IMR-90 (cell line): Measurements from ENCODE around the gene OSER1.

Source experiments
- BHLHE40 ChIP-seq: fragments of 150-350 bp; IDR thresholded peaks from 2 replicates; pipeline ENCODE4 v1.6.1; 2016; ENCODE audit warnings: mild to moderate bottlenecking, low read depth, low read length
- CEBPB ChIP-seq: IDR thresholded peaks from 2 replicates; pipeline ENCODE4 v1.6.1; 2012; ENCODE audit warnings: low read depth, low read length, improper control_type of control experiment
- FOS ChIP-seq: fragments of 150-350 bp; IDR thresholded peaks from 2 replicates; pipeline ENCODE4 v1.6.1; 2016; ENCODE audit warnings: low read depth, low read length
- MAFK ChIP-seq: IDR thresholded peaks from 2 replicates; pipeline ENCODE4 v1.6.1; 2012; ENCODE audit warnings: low read depth, low read length, improper control_type of control experiment
- MAZ ChIP-seq: IDR thresholded peaks from 2 replicates; pipeline ENCODE4 v1.6.1; 2012; ENCODE audit warnings: low read depth, mild to moderate bottlenecking, low read length, improper control_type of control experiment, moderate library complexity, borderline replicate concordance
- MXI1 ChIP-seq: IDR thresholded peaks from 2 replicates; pipeline ENCODE4 v1.6.1; 2012; ENCODE audit warnings: low read depth, mild to moderate bottlenecking, low read length, moderate library complexity, borderline replicate concordance
- POLR2A ChIP-seq: IDR thresholded peaks from 2 replicates; pipeline ENCODE4 v1.6.1; 2012; ENCODE audit warnings: mild to moderate bottlenecking, low read depth, low read length
- RAD21 ChIP-seq: IDR thresholded peaks from 2 replicates; pipeline ENCODE4 v1.6.1; 2012; ENCODE audit warnings: low read length, improper control_type of control experiment
- RCOR1 ChIP-seq: IDR thresholded peaks from 2 replicates; pipeline ENCODE4 v1.6.1; 2012; ENCODE audit warnings: mild to moderate bottlenecking, low read length, improper control_type of control experiment; ENCODE audit not compliant: insufficient replicate concordance
- RFX5 ChIP-seq: IDR thresholded peaks from 2 replicates; pipeline ENCODE4 v1.8.0; 2012; ENCODE audit warnings: low read depth, mild to moderate bottlenecking, low read length, moderate library complexity
- SMC3 ChIP-seq: fragments of 150-350 bp; IDR thresholded peaks from 2 replicates; pipeline ENCODE4 v1.6.1; 2016; ENCODE audit warnings: low read depth, mild to moderate bottlenecking, antibody characterized with exemption, low read length, moderate library complexity
- TF ChIP-seq, protein P1 (sequence below): conservative IDR thresholded peaks from 2 replicates; pipeline ENCODE4 v1.5.1; 2012; ENCODE audit warnings: mild to moderate bottlenecking, low read depth, low read length, improper control_type of control experiment
- TF ChIP-seq, protein P2 (sequence below): fragments of 150-350 bp; IDR thresholded peaks from 2 replicates; pipeline ENCODE4 v1.6.1; 2017; ENCODE audit warnings: mild to moderate bottlenecking, antibody characterized with exemption, low read length, low read depth

GRCh38 chr20:44186674-44187053, 23.9 kb downstream of the OSER1 start:
- no peak for TF ChIP-seq RCOR1
- no peak for TF ChIP-seq BHLHE40
- TF ChIP-seq, protein P1, sequence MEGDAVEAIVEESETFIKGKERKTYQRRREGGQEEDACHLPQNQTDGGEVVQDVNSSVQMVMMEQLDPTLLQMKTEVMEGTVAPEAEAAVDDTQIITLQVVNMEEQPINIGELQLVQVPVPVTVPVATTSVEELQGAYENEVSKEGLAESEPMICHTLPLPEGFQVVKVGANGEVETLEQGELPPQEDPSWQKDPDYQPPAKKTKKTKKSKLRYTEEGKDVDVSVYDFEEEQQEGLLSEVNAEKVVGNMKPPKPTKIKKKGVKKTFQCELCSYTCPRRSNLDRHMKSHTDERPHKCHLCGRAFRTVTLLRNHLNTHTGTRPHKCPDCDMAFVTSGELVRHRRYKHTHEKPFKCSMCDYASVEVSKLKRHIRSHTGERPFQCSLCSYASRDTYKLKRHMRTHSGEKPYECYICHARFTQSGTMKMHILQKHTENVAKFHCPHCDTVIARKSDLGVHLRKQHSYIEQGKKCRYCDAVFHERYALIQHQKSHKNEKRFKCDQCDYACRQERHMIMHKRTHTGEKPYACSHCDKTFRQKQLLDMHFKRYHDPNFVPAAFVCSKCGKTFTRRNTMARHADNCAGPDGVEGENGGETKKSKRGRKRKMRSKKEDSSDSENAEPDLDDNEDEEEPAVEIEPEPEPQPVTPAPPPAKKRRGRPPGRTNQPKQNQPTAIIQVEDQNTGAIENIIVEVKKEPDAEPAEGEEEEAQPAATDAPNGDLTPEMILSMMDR: no peak
- TF ChIP-seq MAFK: no peak
- TF ChIP-seq, protein P2, sequence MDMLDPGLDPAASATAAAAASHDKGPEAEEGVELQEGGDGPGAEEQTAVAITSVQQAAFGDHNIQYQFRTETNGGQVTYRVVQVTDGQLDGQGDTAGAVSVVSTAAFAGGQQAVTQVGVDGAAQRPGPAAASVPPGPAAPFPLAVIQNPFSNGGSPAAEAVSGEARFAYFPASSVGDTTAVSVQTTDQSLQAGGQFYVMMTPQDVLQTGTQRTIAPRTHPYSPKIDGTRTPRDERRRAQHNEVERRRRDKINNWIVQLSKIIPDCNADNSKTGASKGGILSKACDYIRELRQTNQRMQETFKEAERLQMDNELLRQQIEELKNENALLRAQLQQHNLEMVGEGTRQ: no peak
- TF ChIP-seq POLR2A: no peak
- TF ChIP-seq RAD21: no peak
- no peak for TF ChIP-seq FOS
- TF ChIP-seq SMC3: no peak
- no peak for TF ChIP-seq RFX5
- TF ChIP-seq CEBPB: no peak
- no peak for TF ChIP-seq MXI1
- no peak for TF ChIP-seq MAZ
